ENCODE measurements around the gene ETV6. TPM values are rescaled to one million over a fixed set of nuclear protein-coding genes. Genes with fewer than 3 reads are reported as not detected.

The ETV6 gene
- total and polyA plus RNA-seq, 9 of the 15 experiments (the other 6 are each of a cell fraction or from before 2014, with no cell fraction given) = 0.81 to 12.7 (median 4.1) TPM

GRCh38 chr12:11743423-11744409 is 94.2 kb downstream of the ETV6 start (continued):
- no peak for TF ChIP-seq ZNF695 (CRISPR knock-in tag; IDR thresholded peaks at IDR 0.05)
- no peak for TF ChIP-seq RFX7 (CRISPR knock-in tag; IDR thresholded peaks at IDR 0.05)
- TF ChIP-seq ETV1 (tag; conservative IDR thresholded peaks at IDR 0.05; ENCODE audit: low read depth) = no peak
- no peak for TF ChIP-seq GTF2A2 (tag; IDR thresholded peaks at IDR 0.05)
- TF ChIP-seq ZNF699 (CRISPR knock-in tag; IDR thresholded peaks at IDR 0.05; ENCODE audit: insufficient replicate concordance) = no peak
- no peak for TF ChIP-seq C11orf30 (IDR thresholded peaks at IDR 0.05; ENCODE audit: low read depth)
- TF ChIP-seq RCOR1 (IDR thresholded peaks at IDR 0.05; ENCODE audit: borderline replicate concordance in 1 of 2, low read depth in 2 of 2, low read length in 2 of 2) = no peak
- TF ChIP-seq EP400 (IDR thresholded peaks at IDR 0.05) = no peak
- no peak for TF ChIP-seq PTRF (tag; IDR thresholded peaks at IDR 0.05)

- CTCF ChIA-PET (ENCODE audit: low intra/inter-chr PET ratio) = no interaction called here
- TF ChIP-seq MEIS2 (IDR thresholded peaks at IDR 0.05; ENCODE audit: partially characterized antibody) (no peak), TAF9B (IDR thresholded peaks at IDR 0.05; ENCODE audit: partially characterized antibody) (no peak), TRIM24 (IDR thresholded peaks at IDR 0.05) (no peak), ZNF121 (CRISPR knock-in tag; conservative IDR thresholded peaks at IDR 0.05) (no peak), DEAF1 (CRISPR knock-in tag; IDR thresholded peaks at IDR 0.05) (no peak), SRSF7 (optimal IDR thresholded peaks at IDR 0.05; ENCODE audit: low read depth, low read length) (no peak)
- Histone ChIP-seq H3K9ac (ENCODE audit: insufficient read depth in 1 of 2, low read depth in 2 of 2, low read length in 2 of 2) (no peak overlapping the region), H3K4me3 (no peak overlapping the region), H4K20me1 (replicated peaks; ENCODE audit: control insufficient read depth, insufficient read depth, low read length) (no peaks in the 10 kb centered on the region; the same call in 1 of the 2 replicates), H3K27me3 (ENCODE audit: control insufficient read depth in 2 of 2, insufficient read depth in 2 of 2, low read length in 2 of 2) (no peaks in the 10 kb centered on the region), H3K36me3 (ENCODE audit: control insufficient read depth, insufficient read depth, low read length) (no peaks in the 10 kb centered on the region), H3K9me1 (ENCODE audit: control insufficient read depth, insufficient read depth, low read length) (no peaks in the 10 kb centered on the region), H2AFZ (ENCODE audit: low read depth, low read length) (no peak overlapping the region), H3K27ac (ENCODE audit: extremely low read depth, low read depth, low read length) (no peak overlapping the region), H3K9me3 (replicated peaks; ENCODE audit: control insufficient read depth, insufficient read depth, low read depth, low read length) (no peaks in the 10 kb centered on the region), H3K4me2 (ENCODE audit: insufficient read depth, low read length) (no peak overlapping the region), H3K4me1 (replicated peaks in 1 of 2; ENCODE audit: control insufficient read depth in 2 of 2, insufficient read depth in 2 of 2, low read length in 2 of 2) (peaks cover 0 to 11% of the 10 kb centered on the region in 2 experiments; a peak in 2 of 5 replicates), H3K79me2 (ENCODE audit: control insufficient read depth, insufficient read depth, low read length) (no peaks in the 10 kb centered on the region; the same call in 1 of the 3 replicates)
- no peak for ATAC-seq
- intact Hi-C loops (cut with micrococcal nuclease) (no loop called here), in situ Hi-C loops (cut with MboI) (no loop called here)
- FAIRE-seq = no peak
- BruUV-seq (replicated peaks) = no TSS peak
- no peak for DNase-seq (ENCODE audit: extremely low read depth in 1 of 4, low spot score in 3 of 4)
- POLR2A ChIA-PET = interaction anchor here (1.8 kb wide), 1 partner anchor 13 kb away, joined by 4 read pairs; no protein-coding TSS in a partner anchor
- 54% methylated on average over 3 of the region's 3 CpGs for WGBS (ENCODE audit: insufficient coverage, low coverage, missing lambda C conversion rate)
These were observed 94.9 kb downstream of the ETV6 start for GRCh38 chr12:11744410-11744801.
